Medulla oblongata (tissue), 1 donor: Measurements from ENCODE around the gene NTN3.

Experiments used
- DNase-seq: peaks from one replicate; pipeline ENCODE4 v3.0.0-alpha.2; 2015; ENCODE audit errors: extremely low spot score

The NTN3 gene

GRCh38 chr16:2466667-2467527 lies 4.2 kb upstream of the NTN3 start:
- no peak for DNase-seq

GRCh38 chr16:2467528-2468232 lies 3.4 kb upstream of the NTN3 start:
- DNase-seq = peak; percentile 73

GRCh38 chr16:2468233-2468724 lies 2.8 kb upstream of the NTN3 start:
- no peak for DNase-seq

GRCh38 chr16:2468725-2469398 lies 2.2 kb upstream of the NTN3 start:
- peak; percentile 72 for DNase-seq

GRCh38 chr16:2469399-2470233 lies 1.5 kb upstream of the NTN3 start:
- no peak for DNase-seq

GRCh38 chr16:2470234-2470601 lies 879 bp upstream of the NTN3 start:
- no peak for DNase-seq

GRCh38 chr16:2470603-2471015 lies 488 bp upstream of the NTN3 start:
- DNase-seq = no peak

- DNase-seq = no peak
Observed at GRCh38 chr16:2471653-2472487, 773 bp downstream of the NTN3 start.

GRCh38 chr16:2472488-2472864 lies 1.4 kb downstream of the NTN3 start:
- DNase-seq = no peak

GRCh38 chr16:2472885-2473445 lies 1.9 kb downstream of the NTN3 start:
- DNase-seq = no peak

- no peak for DNase-seq
Observed at GRCh38 chr16:2473446-2473926, 2.4 kb downstream of the NTN3 start.

GRCh38 chr16:2473999-2474876 lies 3.1 kb downstream of the NTN3 start:
- peak; percentile 59 for DNase-seq

- peak; percentile 91 for DNase-seq
Observed at GRCh38 chr16:2474877-2475412, 3.8 kb downstream of the NTN3 start, which contains the start of gene TBC1D24. Gene TBC1D24 (plus strand): TSS chr16:2475127. CDS start chr16:2496149, 21,022 bp downstream.

GRCh38 chr16:2475413-2476344 lies 4.6 kb downstream of the NTN3 start:
- no peak for DNase-seq

- DNase-seq = no peak
Observed at GRCh38 chr16:2476345-2476720, 5.2 kb downstream of the NTN3 start.

GRCh38 chr16:2476741-2477140 lies 5.6 kb downstream of the NTN3 start:
- no peak for DNase-seq

- DNase-seq = no peak
Observed at GRCh38 chr16:2477327-2477726, 6.2 kb downstream of the NTN3 start.

- no peak for DNase-seq
Observed at GRCh38 chr16:2478279-2478678, 7.2 kb downstream of the NTN3 start.
